Measurements from ENCODE around the gene TMC3. TPM values are rescaled to one million over a fixed set of nuclear protein-coding genes. Genes with fewer than 3 reads are reported as not detected.

The TMC3 gene
- total RNA-seq, 1 donor from 2014 or later: 0.52 TPM

- no peaks in the 10 kb centered on the region for H4K20me1 ChIP-seq (ENCODE audit: insufficient read depth, low read length)
- TF ChIP-seq CTCF (IDR thresholded peaks at IDR 0.05; ENCODE audit: insufficient read depth, low read depth, low read length) (no peak), EZH2 (IDR thresholded peaks at IDR 0.05; ENCODE audit: insufficient read depth, low read length) (no peak)
- Mint-ChIP-seq H3K36me3 (ENCODE audit: low read depth, unreplicated experiment) (no peaks in the 10 kb centered on the region), H3K27ac (ENCODE audit: unreplicated experiment) (no peak overlapping the region), H3K9me3 (ENCODE audit: unreplicated experiment) (no peaks in the 10 kb centered on the region), H3K4me3 (ENCODE audit: unreplicated experiment) (no peak overlapping the region), H3K27me3 (ENCODE audit: low read depth, unreplicated experiment) (peaks cover 2% of the 10 kb centered on the region), H3K4me1 (ENCODE audit: low read depth, unreplicated experiment) (peaks cover 10% of the 10 kb centered on the region)
- no peaks in the 10 kb centered on the region for H3K79me2 ChIP-seq (ENCODE audit: insufficient read depth, low read length)
- H3K36me3 ChIP-seq (ENCODE audit: insufficient read depth, low read length): no peaks in the 10 kb centered on the region
- peaks cover 7% of the 10 kb centered on the region for H3K27me3 ChIP-seq (ENCODE audit: insufficient read depth, low read length)
- no peak overlapping the region for H3K4me3 ChIP-seq (ENCODE audit: insufficient read depth, low read depth, low read length)
- peak overlapping the region; percentile 24 for H3K4me2 ChIP-seq (ENCODE audit: low read length)
- no peak overlapping the region for H3K9ac ChIP-seq (ENCODE audit: low read length)
- H3K4me1 ChIP-seq (ENCODE audit: insufficient read depth, low read length): peaks cover 9% of the 10 kb centered on the region
- H3K9me3 ChIP-seq (ENCODE audit: insufficient read depth, low read depth, low read length): no peaks in the 10 kb centered on the region
- no peak for FAIRE-seq
- H3K27ac ChIP-seq (ENCODE audit: low read depth, low read length): no peak overlapping the region
- DNase-seq (ENCODE audit: low read depth): peak; percentile 25
- H2AFZ ChIP-seq (ENCODE audit: low read depth, low read length): no peak overlapping the region
These were observed 36.3 kb downstream of the TMC3 start for GRCh38 chr15:81337713-81338157.

- Histone ChIP-seq H3K4me2 (ENCODE audit: low read length) (no peak overlapping the region), H3K27me3 (ENCODE audit: insufficient read depth, low read length) (peaks cover 2% of the 10 kb centered on the region), H3K4me1 (ENCODE audit: insufficient read depth, low read length) (peaks cover 9% of the 10 kb centered on the region), H3K9me3 (ENCODE audit: insufficient read depth, low read depth, low read length) (no peaks in the 10 kb centered on the region), H3K9ac (ENCODE audit: low read length) (no peak overlapping the region), H3K4me3 (ENCODE audit: insufficient read depth, low read depth, low read length) (no peak overlapping the region), H3K27ac (ENCODE audit: low read depth, low read length) (no peak overlapping the region), H3K36me3 (ENCODE audit: insufficient read depth, low read length) (no peaks in the 10 kb centered on the region), H3K79me2 (ENCODE audit: insufficient read depth, low read length) (no peaks in the 10 kb centered on the region), H4K20me1 (ENCODE audit: insufficient read depth, low read length) (no peaks in the 10 kb centered on the region), H2AFZ (ENCODE audit: low read depth, low read length) (no peak overlapping the region)
- H3K4me1 Mint-ChIP-seq (ENCODE audit: low read depth, unreplicated experiment): peaks cover 10% of the 10 kb centered on the region
- no peaks in the 10 kb centered on the region for H3K9me3 Mint-ChIP-seq (ENCODE audit: unreplicated experiment)
- no peak for TF ChIP-seq CTCF (IDR thresholded peaks at IDR 0.05; ENCODE audit: insufficient read depth, low read depth, low read length)
- TF ChIP-seq EZH2 (IDR thresholded peaks at IDR 0.05; ENCODE audit: insufficient read depth, low read length): no peak
- DNase-seq (ENCODE audit: low read depth): no peak
- no peaks in the 10 kb centered on the region for H3K36me3 Mint-ChIP-seq (ENCODE audit: low read depth, unreplicated experiment)
- H3K27me3 Mint-ChIP-seq (ENCODE audit: low read depth, unreplicated experiment): peaks cover 2% of the 10 kb centered on the region
- no peak for FAIRE-seq
- no peak overlapping the region for H3K4me3 Mint-ChIP-seq (ENCODE audit: unreplicated experiment)
- no peak overlapping the region for H3K27ac Mint-ChIP-seq (ENCODE audit: unreplicated experiment)
These were observed 36.8 kb downstream of the TMC3 start for GRCh38 chr15:81337241-81337640.

GRCh38 chr15:81336568-81336967 is 37.4 kb downstream of the TMC3 start:
- H3K27ac ChIP-seq (ENCODE audit: low read depth, low read length): no peak overlapping the region
- Mint-ChIP-seq H3K27me3 (ENCODE audit: low read depth, unreplicated experiment) (peaks cover 2% of the 10 kb centered on the region), H3K4me3 (ENCODE audit: unreplicated experiment) (no peak overlapping the region), H3K27ac (ENCODE audit: unreplicated experiment) (no peak overlapping the region), H3K9me3 (ENCODE audit: unreplicated experiment) (no peaks in the 10 kb centered on the region), H3K36me3 (ENCODE audit: low read depth, unreplicated experiment) (no peaks in the 10 kb centered on the region), H3K4me1 (ENCODE audit: low read depth, unreplicated experiment) (peaks cover 14% of the 10 kb centered on the region)
- no peak overlapping the region for H2AFZ ChIP-seq (ENCODE audit: low read depth, low read length)
- no peak overlapping the region for H3K4me2 ChIP-seq (ENCODE audit: low read length)
- H3K36me3 ChIP-seq (ENCODE audit: insufficient read depth, low read length): no peaks in the 10 kb centered on the region
- no peaks in the 10 kb centered on the region for H4K20me1 ChIP-seq (ENCODE audit: insufficient read depth, low read length)
- TF ChIP-seq EZH2 (IDR thresholded peaks at IDR 0.05; ENCODE audit: insufficient read depth, low read length) (no peak), CTCF (IDR thresholded peaks at IDR 0.05; ENCODE audit: insufficient read depth, low read depth, low read length) (peak; percentile 39)
- H3K79me2 ChIP-seq (ENCODE audit: insufficient read depth, low read length): no peaks in the 10 kb centered on the region
- H3K4me1 ChIP-seq (ENCODE audit: insufficient read depth, low read length): peaks cover 9% of the 10 kb centered on the region
- H3K9me3 ChIP-seq (ENCODE audit: insufficient read depth, low read depth, low read length): no peaks in the 10 kb centered on the region
- peaks cover 2% of the 10 kb centered on the region for H3K27me3 ChIP-seq (ENCODE audit: insufficient read depth, low read length)
- H3K4me3 ChIP-seq (ENCODE audit: insufficient read depth, low read depth, low read length): no peak overlapping the region
- DNase-seq (ENCODE audit: low read depth): peak; percentile 18
- peak; percentile 13 for FAIRE-seq
- no peak overlapping the region for H3K9ac ChIP-seq (ENCODE audit: low read length)
